Liver (tissue), 3 donors: Measurements from ENCODE around the gene PLA2G3.

Experiments
- ATF3 ChIP-seq: IDR thresholded peaks from 2 replicates; pipeline ENCODE4 v1.6.1; 2016; ENCODE audit warnings: antibody characterized with exemption
- CTCF ChIP-seq: fragments of 150-350 bp; IDR thresholded peaks from 2 replicates; pipeline ENCODE4 v1.5.1; 2017; ENCODE audit warnings: improper control_type of control experiment, low read depth, low read length; ENCODE audit not compliant: missing input control
- EGR1 ChIP-seq, 2 donors: IDR thresholded peaks; 2 replicates each; pipeline ENCODE4 v1.6.1; 2016 to 2018; ENCODE audit warnings: antibody characterized with exemption in 2 of 2, low read depth in 2 of 2
- FOXA1 ChIP-seq: IDR thresholded peaks from 2 replicates; pipeline ENCODE4 v1.6.1; 2016; ENCODE audit warnings: antibody characterized with exemption
- GABPA ChIP-seq, 2 donors: IDR thresholded peaks in 1 of 2; conservative IDR thresholded peaks in 1 of 2; 2 replicates each; pipeline ENCODE4 v1.6.1; 2016; ENCODE audit warnings: antibody characterized with exemption in 2 of 2, mild to moderate bottlenecking in 1 of 2, moderate library complexity in 1 of 2
- JUND ChIP-seq, 2 donors: IDR thresholded peaks; 2 replicates each; pipeline ENCODE4 v1.6.1; 2016; ENCODE audit warnings: antibody characterized with exemption in 2 of 2
- MAX ChIP-seq: IDR thresholded peaks from 2 replicates; pipeline ENCODE4 v1.6.1; 2016; ENCODE audit warnings: antibody characterized with exemption
- NR2F2 ChIP-seq: IDR thresholded peaks from 2 replicates; pipeline ENCODE4 v1.6.1; 2016; ENCODE audit warnings: antibody characterized with exemption
- RAD21 ChIP-seq, 2 donors: IDR thresholded peaks; 2 replicates each; pipeline ENCODE4 v1.6.1; 2016; ENCODE audit warnings: antibody characterized with exemption in 2 of 2, mild to moderate bottlenecking in 2 of 2
- REST ChIP-seq: IDR thresholded peaks from 2 replicates; pipeline ENCODE4 v1.6.1; 2016; ENCODE audit warnings: antibody characterized with exemption, mild to moderate bottlenecking
- TAF1 ChIP-seq: conservative IDR thresholded peaks from 2 replicates; pipeline ENCODE4 v1.6.1; 2016; ENCODE audit warnings: antibody characterized with exemption, mild to moderate bottlenecking
- YY1 ChIP-seq: IDR thresholded peaks from 2 replicates; pipeline ENCODE4 v1.6.1; 2016; ENCODE audit warnings: antibody characterized with exemption, mild to moderate bottlenecking
- ZBTB33 ChIP-seq: IDR thresholded peaks from 2 replicates; pipeline ENCODE4 v1.6.1; 2016; ENCODE audit warnings: antibody characterized with exemption
- donor health status: healthy.
- donor health status: healthy.

GRCh38 chr22:31173386-31174145 lies 33.3 kb upstream of the PLA2G3 start:
- TF ChIP-seq CTCF (no peak), YY1 (no peak), JUND (IDR thresholded peaks at IDR 0.05) (no peak), REST (no peak), RAD21 (IDR thresholded peaks at IDR 0.05) (no peak), GABPA (IDR thresholded peaks at IDR 0.05 in 1 of 2, conservative IDR thresholded peaks at IDR 0.05 in 1 of 2) (no peak), FOXA1 (no peak), ZBTB33 (no peak), ATF3 (no peak), MAX (no peak), TAF1 (no peak), EGR1 (IDR thresholded peaks at IDR 0.05; ENCODE audit: low read depth in 2 of 2) (no peak), NR2F2 (no peak)
